HG03135 (cell line): Measurements from ENCODE around the gene CPNE7.

Experiments used
- ATAC-seq: cut with Tn5 transposase; IDR thresholded peaks from one replicate; pipeline ENCODE4 v1.9.1; 2021; ENCODE audit warnings: mild to moderate bottlenecking, moderate library complexity; ENCODE audit not compliant: unreplicated experiment

Gene CPNE7

GRCh38 chr16:89602273-89602951 is 26.9 kb downstream of the CPNE7 start:
- ATAC-seq: no peak

GRCh38 chr16:89602952-89603590 is 27.5 kb downstream of the CPNE7 start:
- no peak for ATAC-seq

GRCh38 chr16:89604764-89605163 is 29.2 kb downstream of the CPNE7 start:
- no peak for ATAC-seq

- no peak for ATAC-seq
Observed at GRCh38 chr16:89605186-89605970, 29.8 kb downstream of the CPNE7 start.

- no peak for ATAC-seq
Observed at GRCh38 chr16:89606006-89606405, 30.4 kb downstream of the CPNE7 start.

GRCh38 chr16:89607453-89607852 is 31.9 kb downstream of the CPNE7 start:
- no peak for ATAC-seq

- no peak for ATAC-seq
Observed at GRCh38 chr16:89607937-89608740, 32.6 kb downstream of the CPNE7 start.

- no peak for ATAC-seq
Observed at GRCh38 chr16:89610108-89610453, 34.5 kb downstream of the CPNE7 start.

GRCh38 chr16:89612415-89613166 is 37.0 kb downstream of the CPNE7 start:
- ATAC-seq: no peak

- ATAC-seq: no peak
Observed at GRCh38 chr16:89613231-89613953, 37.8 kb downstream of the CPNE7 start, which contains the start of gene DPEP1. TSS of gene DPEP1 (plus strand) at chr16:89613642. CDS start at chr16:89630411, 16,769 bp downstream.

GRCh38 chr16:89613954-89614459 is 38.4 kb downstream of the CPNE7 start:
- ATAC-seq: no peak

- no peak for ATAC-seq
Observed at GRCh38 chr16:89615176-89615575, 39.6 kb downstream of the CPNE7 start.

- no peak for ATAC-seq
Observed at GRCh38 chr16:89615596-89616090, 40.1 kb downstream of the CPNE7 start.

- no peak for ATAC-seq
Observed at GRCh38 chr16:89616623-89617022, 41.1 kb downstream of the CPNE7 start.

- ATAC-seq: no peak
Observed at GRCh38 chr16:89617036-89617435, 41.5 kb downstream of the CPNE7 start.

GRCh38 chr16:89618109-89618998 is 42.8 kb downstream of the CPNE7 start:
- ATAC-seq: no peak

- no peak for ATAC-seq
Observed at GRCh38 chr16:89619840-89620239, 44.3 kb downstream of the CPNE7 start.

- ATAC-seq: no peak
Observed at GRCh38 chr16:89620406-89620841, 44.9 kb downstream of the CPNE7 start.
